Subcutaneous abdominal adipose tissue (tissue), 5 donors: ENCODE measurements around the gene TMEM255A.

Experiments used
- H3K27ac ChIP-seq: one replicate; pipeline ENCODE4 v1.7.0; 2013; ENCODE audit warnings: low read depth, mild to moderate bottlenecking, inconsistent platforms, low read length, moderate library complexity
- H3K27me3 ChIP-seq, 5 donors: one replicate each; pipeline ENCODE4 v1.7.0; 2013; ENCODE audit warnings: low read length in 5 of 5, inconsistent platforms in 1 of 5; ENCODE audit not compliant: control insufficient read depth in 5 of 5, insufficient read depth in 4 of 5
- H3K36me3 ChIP-seq, 5 donors: one replicate each; pipeline ENCODE4 v1.7.0; 2013; ENCODE audit warnings: low read length in 5 of 5; ENCODE audit not compliant: control insufficient read depth in 5 of 5, insufficient read depth in 5 of 5
- H3K4me1 ChIP-seq, 5 donors: one replicate each; pipeline ENCODE4 v1.7.0; 2013; ENCODE audit warnings: low read length in 5 of 5, mild to moderate bottlenecking in 3 of 5, moderate library complexity in 1 of 5; ENCODE audit not compliant: control insufficient read depth in 5 of 5, insufficient read depth in 5 of 5
- H3K4me3 ChIP-seq, 5 donors: one replicate each; pipeline ENCODE4 v1.7.0; 2013; ENCODE audit warnings: low read length in 5 of 5, low read depth in 1 of 5
- H3K9ac ChIP-seq, 5 donors: one replicate each; pipeline ENCODE4 v1.7.0; 2013; ENCODE audit warnings: low read length in 5 of 5, mild to moderate bottlenecking in 4 of 5, moderate library complexity in 3 of 5
- H3K9me3 ChIP-seq, 5 donors: one replicate each; pipeline ENCODE4 v1.7.0; 2013; ENCODE audit warnings: low read length in 5 of 5; ENCODE audit not compliant: control insufficient read depth in 5 of 5
- donor health status: healthy.
- donor health status: healthy.
- donor health status: healthy.
- donor health status: healthy.
- donor health status: healthy.

The TMEM255A gene

DNA sequence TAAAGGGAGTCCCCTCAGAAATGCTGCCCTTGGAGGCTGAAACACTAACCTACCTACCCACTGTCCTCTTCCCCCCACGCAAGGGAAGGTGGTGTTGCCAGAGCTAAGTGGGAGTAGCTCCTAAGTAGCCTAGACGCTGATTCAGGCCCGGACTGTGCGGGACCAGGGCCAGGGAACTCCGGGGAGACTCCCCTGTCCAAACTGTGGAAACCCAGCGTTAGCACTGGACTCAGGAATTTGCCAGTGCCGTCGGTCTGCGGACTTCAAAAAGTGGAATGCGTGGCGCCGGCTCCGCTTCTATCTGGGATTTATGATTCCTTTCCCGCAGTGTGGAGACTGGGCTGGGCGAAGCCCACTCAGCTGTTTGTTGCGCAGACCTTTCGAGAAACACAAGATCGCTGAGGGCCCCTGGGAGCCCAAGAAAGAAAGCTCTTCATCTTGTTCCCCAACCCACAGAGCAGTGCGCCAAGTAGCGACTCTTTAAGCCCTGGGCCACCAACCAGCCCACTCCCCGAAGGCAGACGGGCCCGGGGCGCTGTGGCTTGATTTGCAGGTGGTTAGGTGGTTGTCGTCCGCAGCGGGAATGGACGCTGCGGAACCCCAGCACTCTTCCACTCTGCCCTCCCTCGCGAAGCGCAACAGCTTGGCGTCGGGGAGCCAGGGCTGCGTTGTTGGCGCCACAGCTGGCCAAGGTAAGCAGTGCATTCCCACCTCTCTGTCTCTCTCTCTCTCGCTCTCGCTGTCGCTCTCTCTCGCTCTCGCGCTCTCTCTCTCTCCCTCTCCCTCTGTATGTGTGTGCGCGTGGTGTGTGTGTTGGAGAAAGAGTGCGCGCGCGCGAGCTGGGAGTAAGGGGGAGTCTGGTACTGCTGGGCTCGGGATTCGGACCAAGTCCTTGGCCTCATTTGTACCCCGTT lies 2.0 kb downstream of the TMEM255A start:
- H3K36me3 ChIP-seq, result no peaks in the 10 kb centered on the region
- peaks cover 0 to 26% (median 22%) of the 10 kb centered on the region in 5 donors for H3K4me1 ChIP-seq
- no peak overlapping the region for H3K27ac ChIP-seq
- peak overlapping the region; percentile 39 to 70 (median 56) for H3K4me3 ChIP-seq
- H3K9ac ChIP-seq, result no peak overlapping the region
- peaks cover 0 to 3% (median 0%) of the 10 kb centered on the region in 5 donors for H3K9me3 ChIP-seq
- H3K27me3 ChIP-seq, result peaks cover 27 to 56% (median 39%) of the 10 kb centered on the region in 5 donors

DNA sequence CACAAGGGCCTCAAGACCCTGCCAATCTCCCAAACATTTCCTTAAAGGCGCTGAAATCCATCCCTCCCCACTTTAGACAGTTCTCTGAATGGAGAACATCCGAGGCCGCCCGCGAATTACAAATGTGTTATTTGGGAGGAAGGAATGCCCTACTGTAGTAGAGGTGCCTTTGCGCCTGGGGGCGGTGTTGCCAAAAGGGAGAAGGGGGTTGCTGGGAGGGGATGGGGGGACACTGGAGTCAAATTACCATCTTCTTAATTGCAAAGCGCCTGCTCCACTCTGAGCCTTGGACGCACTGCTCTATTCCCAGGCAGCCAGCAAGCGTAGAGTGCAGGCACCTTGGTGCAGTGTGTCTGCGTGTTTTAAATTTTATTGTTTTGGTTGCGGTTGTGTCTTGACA lies 2.7 kb downstream of the TMEM255A start:
- Histone ChIP-seq H3K36me3 (no peaks in the 10 kb centered on the region), H3K4me3 (peak overlapping the region in 2 of 5 donors; percentile 54 to 58), H3K9ac (no peak overlapping the region), H3K27ac (no peak overlapping the region), H3K9me3 (peaks cover 0 to 3% (median 0%) of the 10 kb centered on the region in 5 donors), H3K4me1 (peaks cover 0 to 26% (median 22%) of the 10 kb centered on the region in 5 donors), H3K27me3 (peaks cover 27 to 60% (median 39%) of the 10 kb centered on the region in 5 donors)

DNA sequence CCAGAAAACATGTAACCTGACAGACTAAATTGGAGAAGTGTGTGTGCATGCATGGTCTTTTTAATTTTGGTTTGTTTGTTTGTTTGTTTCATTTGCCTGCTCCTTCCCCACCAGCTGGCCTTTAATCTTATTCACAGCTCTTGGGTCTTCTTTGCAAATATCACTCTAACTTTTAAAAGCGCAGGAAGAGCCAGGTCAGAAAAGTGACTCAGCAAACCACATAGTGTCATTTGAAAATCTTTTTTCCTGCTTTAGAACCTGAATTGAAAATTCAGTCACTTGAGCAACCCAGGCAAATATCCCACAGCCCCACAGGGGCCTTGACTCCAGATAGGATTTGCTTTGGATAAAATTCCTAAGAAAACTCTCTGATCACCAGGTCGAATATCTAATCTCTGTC lies 4.6 kb downstream of the TMEM255A start:
- Histone ChIP-seq H3K4me3 (no peak overlapping the region), H3K9me3 (peaks cover 0 to 3% (median 0%) of the 10 kb centered on the region in 5 donors), H3K27me3 (peaks cover 26 to 55% (median 43%) of the 10 kb centered on the region in 5 donors), H3K4me1 (peaks cover 0 to 31% (median 22%) of the 10 kb centered on the region in 5 donors), H3K27ac (no peak overlapping the region), H3K9ac (no peak overlapping the region), H3K36me3 (no peaks in the 10 kb centered on the region)

DNA sequence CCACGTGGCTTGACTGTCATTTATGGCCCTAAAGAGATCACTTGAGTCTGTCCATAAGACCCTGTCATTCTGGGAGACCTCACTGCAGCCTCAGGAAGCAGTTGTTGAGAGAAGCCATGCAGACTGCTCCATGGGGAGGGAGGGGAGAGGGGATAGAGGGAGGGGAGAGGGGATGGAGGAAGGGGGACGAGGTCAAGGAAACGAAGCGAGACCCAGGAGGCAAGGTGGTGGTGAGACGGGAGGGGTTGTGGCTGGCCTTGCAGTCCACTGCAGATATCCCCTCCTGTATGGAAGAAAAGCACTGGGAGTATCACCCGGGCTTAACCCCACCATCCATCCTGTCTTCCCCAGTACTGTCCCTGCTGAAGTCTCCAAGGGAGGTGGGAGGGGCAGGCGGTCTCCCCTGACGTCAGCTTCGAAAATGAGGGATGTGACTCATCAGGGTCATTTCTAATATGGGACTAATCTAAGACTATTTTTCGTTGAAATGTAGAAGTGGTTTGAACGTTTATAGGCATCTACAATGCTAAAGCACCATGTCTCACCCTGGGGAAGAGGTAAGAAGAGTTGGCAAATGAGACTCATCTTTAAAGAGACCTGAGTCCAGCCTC lies 5.6 kb downstream of the TMEM255A start:
- Histone ChIP-seq H3K9ac (no peak overlapping the region), H3K27me3 (peaks cover 20 to 46% (median 36%) of the 10 kb centered on the region in 5 donors), H3K4me3 (no peak overlapping the region), H3K27ac (no peak overlapping the region), H3K36me3 (no peaks in the 10 kb centered on the region), H3K4me1 (peaks cover 0 to 23% (median 16%) of the 10 kb centered on the region in 5 donors), H3K9me3 (peaks cover 0 to 3% (median 0%) of the 10 kb centered on the region in 5 donors)

DNA sequence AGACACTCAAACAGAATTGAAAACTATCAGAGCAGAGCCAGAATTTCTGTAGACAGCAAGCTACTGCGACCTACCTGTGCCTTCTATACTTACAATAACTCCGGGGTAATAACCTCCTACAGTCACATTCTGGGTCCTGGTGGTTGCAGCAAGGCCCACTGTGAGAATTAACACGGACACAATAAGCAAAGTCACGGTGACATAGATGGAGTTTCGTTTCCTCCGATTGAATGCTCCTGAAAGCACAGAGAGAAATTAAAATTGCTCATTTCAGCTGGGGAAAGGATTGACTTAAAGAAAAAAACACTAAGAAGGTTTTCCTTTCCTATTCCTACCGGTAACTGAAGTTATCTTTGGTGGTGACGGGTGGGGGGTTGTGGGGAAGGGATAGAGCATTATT lies 7.0 kb downstream of the TMEM255A start:
- Histone ChIP-seq H3K36me3 (no peaks in the 10 kb centered on the region), H3K27me3 (peaks cover 15 to 36% (median 28%) of the 10 kb centered on the region in 5 donors), H3K4me3 (no peak overlapping the region), H3K9me3 (no peaks in the 10 kb centered on the region), H3K9ac (no peak overlapping the region), H3K27ac (no peak overlapping the region), H3K4me1 (peaks cover 0 to 10% (median 4%) of the 10 kb centered on the region in 5 donors)

DNA sequence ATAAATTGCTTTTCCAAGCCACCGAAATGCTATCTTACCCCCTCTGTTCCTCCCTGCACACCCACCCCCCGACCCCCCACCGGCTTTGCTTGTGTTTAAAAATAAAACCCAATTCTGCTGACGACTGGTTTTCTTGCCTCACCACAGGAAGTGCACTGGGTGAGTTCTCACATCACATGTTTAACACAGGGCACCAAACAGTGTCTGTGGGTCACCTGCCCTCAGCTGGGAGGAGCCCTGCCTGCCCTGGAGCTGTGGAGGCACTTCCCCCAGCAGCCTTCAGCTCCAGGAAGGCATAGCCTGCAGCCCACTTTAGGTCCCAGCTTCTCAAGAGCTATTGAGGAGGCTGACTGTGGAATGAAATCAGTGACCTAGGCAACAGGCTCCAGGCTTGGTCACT lies 8.8 kb downstream of the TMEM255A start:
- Histone ChIP-seq H3K4me3 (no peak overlapping the region), H3K27ac (no peak overlapping the region), H3K27me3 (peaks cover 3 to 18% (median 17%) of the 10 kb centered on the region in 5 donors), H3K4me1 (peaks cover 0 to 5% (median 0%) of the 10 kb centered on the region in 5 donors), H3K9me3 (no peaks in the 10 kb centered on the region), H3K36me3 (no peaks in the 10 kb centered on the region), H3K9ac (no peak overlapping the region)

DNA sequence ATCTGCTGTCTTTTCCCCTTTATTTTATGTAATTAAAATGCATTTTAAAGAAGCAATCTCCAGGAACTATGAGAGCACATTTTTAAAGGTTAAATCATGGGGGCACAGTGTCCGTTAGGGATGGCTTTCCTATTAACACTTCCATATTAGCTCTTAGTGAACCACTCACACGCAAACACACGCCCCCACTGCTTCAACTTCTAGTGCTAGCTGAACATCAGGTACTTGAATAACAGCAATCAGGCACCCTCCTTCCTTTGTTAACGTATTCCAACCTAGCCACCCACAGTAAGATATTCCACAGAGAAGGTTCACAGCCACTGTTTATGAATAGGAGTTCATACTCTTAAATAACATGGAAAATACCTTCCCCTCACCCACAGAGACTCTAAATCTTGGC lies 9.3 kb downstream of the TMEM255A start:
- no peak overlapping the region for H3K4me3 ChIP-seq
- H3K27me3 ChIP-seq, result peaks cover 3 to 17% (median 15%) of the 10 kb centered on the region in 5 donors
- H3K27ac ChIP-seq, result no peak overlapping the region
- H3K36me3 ChIP-seq, result no peaks in the 10 kb centered on the region
- H3K9ac ChIP-seq, result no peak overlapping the region
- no peaks in the 10 kb centered on the region for H3K9me3 ChIP-seq
- peaks cover 0 to 5% (median 0%) of the 10 kb centered on the region in 5 donors for H3K4me1 ChIP-seq

DNA sequence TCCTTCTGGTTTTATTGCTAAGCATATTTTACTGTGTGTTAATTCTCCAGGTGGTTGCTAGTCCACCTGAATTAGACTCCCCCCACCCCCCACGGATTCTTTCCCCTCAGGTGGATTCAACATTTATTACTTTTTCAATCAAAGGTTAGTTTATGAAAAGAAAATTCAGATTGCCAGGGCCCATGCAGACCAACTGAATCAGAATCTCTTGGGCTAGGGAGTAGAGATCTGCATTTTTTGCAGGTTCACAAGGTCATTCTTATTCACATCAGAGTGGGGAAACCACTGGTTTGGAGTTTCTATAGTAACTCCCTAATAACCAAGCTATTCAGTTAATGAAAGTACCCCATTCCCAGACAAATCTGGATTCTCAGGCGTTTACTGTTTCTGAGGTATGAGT lies 9.8 kb downstream of the TMEM255A start:
- no peak overlapping the region for H3K27ac ChIP-seq
- H3K9ac ChIP-seq, result no peak overlapping the region

DNA sequence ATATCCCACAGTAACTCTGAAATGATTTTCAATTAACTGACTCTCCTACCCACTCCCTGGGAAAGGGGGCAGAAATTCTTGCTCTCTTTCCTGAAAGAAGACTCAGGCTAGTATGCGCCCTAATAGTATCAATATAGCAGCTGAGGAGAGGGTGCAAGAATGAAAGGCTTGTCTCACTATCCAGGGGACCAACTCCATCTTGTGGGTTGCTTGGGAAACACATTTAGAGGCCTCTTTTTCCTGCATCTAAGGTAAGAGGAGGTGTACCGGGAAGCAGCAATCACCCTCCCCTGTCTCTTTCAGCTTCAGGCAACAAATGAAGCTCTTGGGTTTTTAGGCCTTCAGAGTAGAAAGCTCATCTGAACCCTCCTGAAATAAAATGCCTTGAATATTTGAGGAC lies 11.3 kb downstream of the TMEM255A start:
- Histone ChIP-seq H3K27me3 (peaks cover 3 to 11% (median 6%) of the 10 kb centered on the region in 5 donors), H3K4me1 (peaks cover 0 to 5% (median 0%) of the 10 kb centered on the region in 5 donors), H3K9ac (no peak overlapping the region), H3K36me3 (no peaks in the 10 kb centered on the region), H3K9me3 (no peaks in the 10 kb centered on the region), H3K4me3 (no peak overlapping the region), H3K27ac (no peak overlapping the region)

More for the DNA sequence above, 9.8 kb downstream of the TMEM255A start:
- Histone ChIP-seq H3K27me3 (peaks cover 3 to 17% (median 15%) of the 10 kb centered on the region in 5 donors), H3K9me3 (no peaks in the 10 kb centered on the region), H3K36me3 (no peaks in the 10 kb centered on the region), H3K4me3 (no peak overlapping the region), H3K4me1 (peaks cover 0 to 5% (median 0%) of the 10 kb centered on the region in 5 donors)

DNA sequence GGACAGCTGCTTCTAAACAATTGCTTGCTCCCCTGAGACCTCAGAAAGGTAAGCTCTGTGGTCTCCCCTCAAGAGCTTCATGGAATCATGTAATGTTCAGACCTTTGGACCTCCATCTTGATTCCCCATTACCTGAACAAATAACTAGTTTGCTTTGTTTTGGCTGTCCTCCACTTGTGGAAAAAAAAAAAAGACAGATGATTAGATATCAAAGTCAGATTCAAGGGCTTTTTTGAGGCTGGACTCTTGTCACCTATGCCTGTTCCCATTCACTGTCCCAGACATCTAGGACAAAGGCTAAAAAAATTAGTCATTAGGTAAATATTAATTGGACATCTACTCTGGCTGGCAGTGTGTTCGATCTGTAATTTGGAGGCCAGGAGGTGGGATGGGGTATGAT lies 13.3 kb downstream of the TMEM255A start:
- H3K27ac ChIP-seq, result no peak overlapping the region
- H3K27me3 ChIP-seq, result peaks cover 0 to 6% (median 4%) of the 10 kb centered on the region in 5 donors
- H3K9me3 ChIP-seq, result no peaks in the 10 kb centered on the region
- no peak overlapping the region for H3K9ac ChIP-seq
- H3K4me3 ChIP-seq, result no peak overlapping the region
- no peaks in the 10 kb centered on the region for H3K36me3 ChIP-seq
- H3K4me1 ChIP-seq, result peaks cover 0 to 5% (median 0%) of the 10 kb centered on the region in 5 donors
